Thyroid gland (tissue), 4 donors: Measurements from ENCODE around the gene CCDC122. TPM values are rescaled to one million over a fixed set of nuclear protein-coding genes. Genes with fewer than 3 reads are reported as not detected.

ENCODE experiments used
- DNase-seq, 2 donors: peaks; one replicate each; pipeline ENCODE4 v3.0.0-alpha.2; 2019
- H3K27ac ChIP-seq, 3 donors: fragments of 200-600 bp; sonication (generic); 1 replicate in 2 of 3; 2 replicates in 1 of 3; pipeline ENCODE4 v1.5.1; 2016 to 2019; ENCODE audit warnings: mild to moderate bottlenecking in 1 of 3, moderate library complexity in 1 of 3
- H3K27me3 ChIP-seq: fragments of 200-600 bp; sonication (generic); one replicate; pipeline ENCODE4 v1.5.1; 2019
- H3K36me3 ChIP-seq, 2 donors: fragments of 200-600 bp; sonication (generic); one replicate each; pipeline ENCODE4 v1.5.1; 2016 to 2019
- H3K4me1 ChIP-seq, 2 donors: fragments of 200-600 bp; sonication (generic); one replicate each; pipeline ENCODE4 v1.5.1; 2017 to 2019
- H3K4me3 ChIP-seq, 3 donors: fragments of 200-600 bp; sonication (generic); replicated peaks in 1 of 3; 1 replicate in 2 of 3; 2 replicates in 1 of 3; pipeline ENCODE4 v1.5.1; 2016; ENCODE audit warnings: mild to moderate bottlenecking in 1 of 3
- H3K9me3 ChIP-seq: fragments of 200-600 bp; sonication (generic); one replicate; pipeline ENCODE4 v1.5.1; 2017
- CTCF ChIP-seq, 6 experiments: fragments of 200-600 bp in 3 of 6; fragments of 450-650 bp in 3 of 6; sonication (generic) in 3 of 6; IDR thresholded peaks; one replicate each; pipeline ENCODE4 v1.5.1; 2016 to 2019; ENCODE audit warnings: antibody characterized with exemption in 6 of 6, mild to moderate bottlenecking in 2 of 6, inconsistent platforms in 1 of 6, moderate library complexity in 1 of 6
- POLR2A ChIP-seq, 2 donors: fragments of 450-650 bp; IDR thresholded peaks; one replicate each; pipeline ENCODE4 v1.6.1; 2017; ENCODE audit warnings: antibody characterized with exemption in 2 of 2, mild to moderate bottlenecking in 2 of 2, moderate library complexity in 1 of 2
- whole genome bisulfite sequencing, 2 donors: methylation state at CpG; one replicate each; pipeline ENCODE4 v1.1.5; 2017; 5-methylcytosine and 5-hydroxymethylcytosine counted together
- intact Hi-C: fragments of 100-400 bp; cut with DNase I; formaldehyde crosslinking; loops from one replicate; pipeline ENCODE4 v1.15.1; 2023
- total RNA-seq, 4 donors: library from RNA; depleted of rRNA; stranded (reverse); fragments of >200 nt; gene quantifications; one replicate each; pipeline ENCODE4 v1.2.3, GENCODE V29; 2016

The CCDC122 gene
- total RNA-seq, 4 donors from 2014 or later = 8.6 to 19.8 (median 10.6) TPM

- Histone ChIP-seq H3K36me3 (no peaks in the 10 kb centered on the region), H3K9me3 (no peaks in the 10 kb centered on the region), H3K4me3 (no peak overlapping the region), H3K27me3 (no peaks in the 10 kb centered on the region), H3K27ac (no peak overlapping the region), H3K4me1 (peaks cover 1 to 6% of the 10 kb centered on the region in 2 donors)
- DNase-seq = no peak
- intact Hi-C loops = no loop called here
- TF ChIP-seq CTCF (IDR thresholded peaks at IDR 0.05) (no peak), POLR2A (IDR thresholded peaks at IDR 0.05) (no peak)
- WGBS, 2 donors = 97% methylated on average over 3 of the region's 3 CpGs
Observed at GRCh38 chr13:43883631-43884030, 4.1 kb upstream of the CCDC122 start.

- Histone ChIP-seq H3K36me3 (no peaks in the 10 kb centered on the region), H3K27ac (no peak overlapping the region), H3K4me1 (peaks cover 8 to 12% of the 10 kb centered on the region in 2 donors), H3K4me3 (no peak overlapping the region), H3K9me3 (no peaks in the 10 kb centered on the region), H3K27me3 (no peaks in the 10 kb centered on the region)
- intact Hi-C loops = no loop called here
- no peak for TF ChIP-seq CTCF (IDR thresholded peaks at IDR 0.05)
- TF ChIP-seq POLR2A (IDR thresholded peaks at IDR 0.05) = no peak
- DNase-seq = no peak
Observed at GRCh38 chr13:43881580-43881979, 2.0 kb upstream of the CCDC122 start.

GRCh38 chr13:43880926-43881325, 1.4 kb upstream of the CCDC122 start:
- no peak overlapping the region for H3K4me3 ChIP-seq
- no peaks in the 10 kb centered on the region for H3K27me3 ChIP-seq
- no peak overlapping the region for H3K27ac ChIP-seq
- H3K36me3 ChIP-seq = no peaks in the 10 kb centered on the region
- peaks cover 8 to 12% of the 10 kb centered on the region in 2 donors for H3K4me1 ChIP-seq
- no peaks in the 10 kb centered on the region for H3K9me3 ChIP-seq
- TF ChIP-seq CTCF (IDR thresholded peaks at IDR 0.05) (no peak), POLR2A (IDR thresholded peaks at IDR 0.05) (no peak)
- DNase-seq = no peak
- intact Hi-C loops = no loop called here

- H3K9me3 ChIP-seq = no peaks in the 10 kb centered on the region
- H3K4me1 ChIP-seq = peaks cover 8 to 12% of the 10 kb centered on the region in 2 donors
- no peaks in the 10 kb centered on the region for H3K27me3 ChIP-seq
- DNase-seq = no peak
- H3K27ac ChIP-seq = peak overlapping the region; percentile 97 to 98 (median 97)
- intact Hi-C loops = no loop called here
- peak overlapping the region; percentile 34 to 94 (median 93) for H3K4me3 ChIP-seq
- H3K36me3 ChIP-seq = no peaks in the 10 kb centered on the region
- no peak for TF ChIP-seq POLR2A (IDR thresholded peaks at IDR 0.05)
- peak in 1 of 6 experiments; percentile 5 for TF ChIP-seq CTCF (IDR thresholded peaks at IDR 0.05)
- WGBS, 2 donors = 45 to 50% methylated on average over 15 of the region's 15 CpGs
Observed at GRCh38 chr13:43880214-43880855, 795 bp upstream of the CCDC122 start.

- 0 to 6% methylated on average over 17 to 19 of the region's 48 CpGs for WGBS, 2 donors
- peak within 1 kb of the TSS; percentile 80 to 94 (median 93) for H3K4me3 ChIP-seq
- no peak for TF ChIP-seq CTCF (IDR thresholded peaks at IDR 0.05)
- TF ChIP-seq POLR2A (IDR thresholded peaks at IDR 0.05) = peak; percentile 31 to 62
- H3K27ac ChIP-seq = peak within 1 kb of the TSS; percentile 97 to 98 (median 97)
- peak in 1 of 2 donors; percentile 72 for DNase-seq
- H3K27me3 ChIP-seq = no peaks in the 10 kb centered on the region
- H3K36me3 ChIP-seq = no peaks in the 10 kb centered on the region
- no peaks in the 10 kb centered on the region for H3K9me3 ChIP-seq
- H3K4me1 ChIP-seq = peaks cover 8 to 12% of the 10 kb centered on the region in 2 donors
- intact Hi-C loops = no loop called here
Observed at GRCh38 chr13:43879755-43880181, 228 bp upstream of the CCDC122 start, which contains the start of gene LACC1. Gene LACC1 (plus strand): TSS chr13:43879904. CDS start chr13:43880986, 1,082 bp downstream.
